ENCODE results near the gene RPL23.

GRCh38 chr17:38815576-38816193 lies 37.8 kb downstream of the RPL23 start:
- no peak for TF ChIP-seq BHLHE40 (IDR thresholded peaks at IDR 0.05; ENCODE audit: borderline replicate concordance)
- no peak for TF ChIP-seq SP1 (IDR thresholded peaks at IDR 0.05)
- TF ChIP-seq ZNF384 (IDR thresholded peaks at IDR 0.05), result no peak
- no peak for TF ChIP-seq NFRKB (IDR thresholded peaks at IDR 0.05)
- no peak for TF ChIP-seq LEF1 (IDR thresholded peaks at IDR 0.05; ENCODE audit: borderline replicate concordance)
- TF ChIP-seq ARNT (IDR thresholded peaks at IDR 0.05), result no peak
- no peak for TF ChIP-seq HDGF (IDR thresholded peaks at IDR 0.05; ENCODE audit: borderline replicate concordance)
- TF ChIP-seq PKNOX1 (IDR thresholded peaks at IDR 0.05), result no peak
- no peak for TF ChIP-seq ELF4 (IDR thresholded peaks at IDR 0.05)
- no peak for TF ChIP-seq CTBP1 (IDR thresholded peaks at IDR 0.05; ENCODE audit: borderline replicate concordance)
- TF ChIP-seq FOXK2 (IDR thresholded peaks at IDR 0.05), result no peak

Measured in HEK293T (cell line).